Right lobe of liver (tissue), 6 donors: ENCODE measurements around the gene TBCD. TPM values are rescaled to one million over a fixed set of nuclear protein-coding genes. Genes with fewer than 3 reads are reported as not detected.

Experiments used
- ATAC-seq, 4 donors: fragments of 200-7000 bp; cut with Tn5 transposase; one replicate each; pipeline ENCODE4 v1.9.1; 2020; ENCODE audit warnings: mild to moderate bottlenecking in 4 of 4, moderate library complexity in 4 of 4
- DNase-seq, 3 donors: peaks; one replicate each; pipeline ENCODE4 v3.0.0-alpha.2; 2020
- H3K27ac ChIP-seq, 3 donors: fragments of 200-600 bp; one replicate each; pipeline ENCODE4 v1.8.0; 2022
- H3K27me3 ChIP-seq, 2 donors: fragments of 200-600 bp; one replicate each; pipeline ENCODE4 v1.8.0; 2022
- H3K36me3 ChIP-seq, 4 donors: fragments of 200-600 bp; sonication (generic) in 1 of 4; one replicate each; pipeline versions ENCODE4 v1.5.1 to v1.8.0; 2017 to 2022; ENCODE audit warnings: control low read depth in 1 of 4
- H3K4me1 ChIP-seq, 4 donors: fragments of 200-600 bp; sonication (generic) in 1 of 4; one replicate each; pipeline versions ENCODE4 v1.5.1 to v1.8.0; 2017 to 2022; ENCODE audit warnings: control low read depth in 1 of 4
- H3K4me3 ChIP-seq, 3 donors: fragments of 200-600 bp; one replicate each; pipeline ENCODE4 v1.8.0; 2022
- H3K9me3 ChIP-seq, 4 donors: fragments of 200-600 bp; sonication (generic) in 1 of 4; one replicate each; pipeline versions ENCODE4 v1.5.1 to v1.8.0; 2017 to 2022; ENCODE audit warnings: control low read depth in 1 of 4
- POLR2A ChIP-seq: fragments of 450-650 bp; IDR thresholded peaks from one replicate; pipeline ENCODE4 v1.6.1; 2017; ENCODE audit warnings: antibody characterized with exemption, mild to moderate bottlenecking
- WGBS: methylation state at CpG from one replicate; pipeline ENCODE4 v1.1.6; 2018; ENCODE audit warnings: low coverage, low lambda C conversion rate; ENCODE audit not compliant: insufficient coverage; ENCODE audit errors: missing lambda C conversion rate; 5-methylcytosine and 5-hydroxymethylcytosine counted together
- intact Hi-C, 2 donors: fragments of 100-400 bp; cut with DNase I; formaldehyde crosslinking; loops; one replicate each; pipeline versions ENCODE4 v1.11.2 to v1.14.1; 2022
- total RNA-seq, 6 experiments: library from RNA; depleted of rRNA in 2 of 6; stranded (reverse); fragments of >200 nt in 2 of 6; fragmentation: NEBNext Ultra II Directional in 3 of 6; extraction: Animal tissue kit (Norgen Biotek cat#: 25700) in 3 of 6; gene quantifications; one replicate each; pipeline versions ENCODE4 v1.1.0 to v1.2.4, GENCODE V29; 2016 to 2023
- TF ChIP-seq, protein P1 (sequence below), 4 donors: fragments of 200-600 bp in 3 of 4; fragments of 450-650 bp in 1 of 4; IDR thresholded peaks; one replicate each; pipeline versions ENCODE4 v1.5.1 to v1.8.0; 2016 to 2022; ENCODE audit warnings: antibody characterized with exemption in 4 of 4, mild to moderate bottlenecking in 2 of 4
- donor health status: DM: no; HTN: yes; CAD: no.
- donor health status: DM: no; HTN: no; CAD: no.
- donor health status: DM: no; HTN: no; CAD: no.
- donor health status: DM: no; HTN: yes; CAD: no.
- donor health status: DM: no; HTN: yes; CAD: no.

The TBCD gene
- total RNA-seq, 6 experiments from 2014 or later = 28.0 to 55.7 (median 41.3) TPM

DNA sequence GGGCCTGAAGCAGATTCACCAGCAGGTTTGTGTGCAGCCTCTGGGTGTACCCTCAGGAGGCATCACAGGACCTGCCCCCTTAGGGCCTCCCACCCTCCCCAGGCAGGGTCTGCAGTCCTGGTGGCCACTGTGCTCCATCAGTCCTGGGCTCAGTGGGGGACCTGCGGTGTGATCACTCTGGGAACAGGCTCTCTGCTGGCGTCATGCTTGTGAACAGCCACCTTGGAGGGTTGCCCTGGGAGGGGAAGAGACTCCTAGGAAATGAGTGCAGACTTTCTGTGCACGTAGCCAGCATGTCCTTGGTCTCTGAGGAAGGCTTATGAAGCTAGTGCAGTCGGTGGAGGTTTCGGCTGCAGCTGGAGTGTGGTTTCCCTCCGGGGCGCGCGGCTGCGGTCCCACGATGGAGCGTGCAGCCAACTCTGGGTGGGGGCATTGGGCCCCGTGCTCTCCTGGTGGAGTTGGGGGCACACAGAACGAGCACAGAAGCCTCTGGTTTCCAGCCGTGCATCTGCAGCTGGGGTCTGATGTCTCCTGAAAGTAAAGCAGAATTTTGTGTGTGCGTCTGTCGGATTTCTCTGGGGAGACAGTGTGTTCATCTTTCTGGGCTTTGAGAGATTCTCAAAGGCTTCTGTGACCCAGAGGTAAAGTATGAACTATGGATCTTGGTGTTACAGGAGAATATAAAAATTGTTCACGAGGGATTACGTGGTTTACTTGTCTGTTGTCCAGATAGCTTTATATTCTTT is 156.1 kb downstream of the TBCD start:
- Histone ChIP-seq H3K4me1 (no peaks in the 10 kb centered on the region), H3K4me3 (no peak overlapping the region), H3K27me3 (no peaks in the 10 kb centered on the region), H3K9me3 (no peaks in the 10 kb centered on the region), H3K27ac (no peak overlapping the region), H3K36me3 (peaks cover 0 to 4% (median 0%) of the 10 kb centered on the region in 4 donors)
- no peak for DNase-seq
- intact Hi-C loops = loop anchor here in 1 of 2 donors (10.0 kb wide), 1 partner anchor 123 kb away; no protein-coding TSS in a partner anchor
- TF ChIP-seq, protein P1, sequence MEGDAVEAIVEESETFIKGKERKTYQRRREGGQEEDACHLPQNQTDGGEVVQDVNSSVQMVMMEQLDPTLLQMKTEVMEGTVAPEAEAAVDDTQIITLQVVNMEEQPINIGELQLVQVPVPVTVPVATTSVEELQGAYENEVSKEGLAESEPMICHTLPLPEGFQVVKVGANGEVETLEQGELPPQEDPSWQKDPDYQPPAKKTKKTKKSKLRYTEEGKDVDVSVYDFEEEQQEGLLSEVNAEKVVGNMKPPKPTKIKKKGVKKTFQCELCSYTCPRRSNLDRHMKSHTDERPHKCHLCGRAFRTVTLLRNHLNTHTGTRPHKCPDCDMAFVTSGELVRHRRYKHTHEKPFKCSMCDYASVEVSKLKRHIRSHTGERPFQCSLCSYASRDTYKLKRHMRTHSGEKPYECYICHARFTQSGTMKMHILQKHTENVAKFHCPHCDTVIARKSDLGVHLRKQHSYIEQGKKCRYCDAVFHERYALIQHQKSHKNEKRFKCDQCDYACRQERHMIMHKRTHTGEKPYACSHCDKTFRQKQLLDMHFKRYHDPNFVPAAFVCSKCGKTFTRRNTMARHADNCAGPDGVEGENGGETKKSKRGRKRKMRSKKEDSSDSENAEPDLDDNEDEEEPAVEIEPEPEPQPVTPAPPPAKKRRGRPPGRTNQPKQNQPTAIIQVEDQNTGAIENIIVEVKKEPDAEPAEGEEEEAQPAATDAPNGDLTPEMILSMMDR (IDR thresholded peaks at IDR 0.05) = no peak
- WGBS = 78% methylated on average over 8 of the region's 19 CpGs
- ATAC-seq = no peak

DNA sequence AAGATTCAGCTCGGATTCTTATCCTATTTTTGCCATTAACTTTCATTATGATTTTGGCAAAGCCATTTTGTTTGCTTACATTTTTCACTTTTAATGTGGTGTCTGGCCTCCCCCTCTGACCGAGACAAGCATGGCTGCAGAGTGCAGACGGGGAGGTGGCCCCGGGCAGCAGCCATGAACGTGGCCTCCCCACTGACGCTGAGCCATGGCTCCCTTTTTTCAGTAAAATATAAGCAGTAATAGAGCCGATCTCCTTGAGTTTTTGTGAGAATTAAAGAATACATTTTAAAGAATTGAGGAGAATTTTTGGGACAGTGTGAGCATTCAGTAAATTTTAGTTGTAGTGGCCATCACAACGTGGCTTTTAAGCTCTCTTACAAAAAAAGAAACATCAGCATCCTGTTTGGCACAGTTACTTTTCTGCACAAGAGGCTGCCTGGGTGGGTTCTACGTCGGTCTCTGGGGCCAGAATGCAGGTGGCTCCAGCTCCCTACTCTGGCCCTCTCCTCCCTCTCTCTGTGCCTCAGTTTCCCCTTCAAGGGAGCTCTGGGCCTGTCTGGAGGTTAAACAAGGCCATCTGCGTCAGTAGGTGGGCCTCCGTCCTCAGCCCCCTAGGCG is 156.8 kb downstream of the TBCD start:
- Histone ChIP-seq H3K27me3 (no peaks in the 10 kb centered on the region), H3K4me1 (no peaks in the 10 kb centered on the region), H3K36me3 (peaks cover 0 to 4% (median 0%) of the 10 kb centered on the region in 4 donors), H3K27ac (no peak overlapping the region), H3K9me3 (no peaks in the 10 kb centered on the region), H3K4me3 (no peak overlapping the region)
- 84% methylated on average over 12 of the region's 13 CpGs for WGBS
- ATAC-seq = no peak
- TF ChIP-seq, protein P1 (IDR thresholded peaks at IDR 0.05) = no peak
- TF ChIP-seq POLR2A = no peak
- no peak for DNase-seq
- intact Hi-C loops = loop anchor here in 1 of 2 donors (10.0 kb wide), 1 partner anchor 124 kb away; no protein-coding TSS in a partner anchor

DNA sequence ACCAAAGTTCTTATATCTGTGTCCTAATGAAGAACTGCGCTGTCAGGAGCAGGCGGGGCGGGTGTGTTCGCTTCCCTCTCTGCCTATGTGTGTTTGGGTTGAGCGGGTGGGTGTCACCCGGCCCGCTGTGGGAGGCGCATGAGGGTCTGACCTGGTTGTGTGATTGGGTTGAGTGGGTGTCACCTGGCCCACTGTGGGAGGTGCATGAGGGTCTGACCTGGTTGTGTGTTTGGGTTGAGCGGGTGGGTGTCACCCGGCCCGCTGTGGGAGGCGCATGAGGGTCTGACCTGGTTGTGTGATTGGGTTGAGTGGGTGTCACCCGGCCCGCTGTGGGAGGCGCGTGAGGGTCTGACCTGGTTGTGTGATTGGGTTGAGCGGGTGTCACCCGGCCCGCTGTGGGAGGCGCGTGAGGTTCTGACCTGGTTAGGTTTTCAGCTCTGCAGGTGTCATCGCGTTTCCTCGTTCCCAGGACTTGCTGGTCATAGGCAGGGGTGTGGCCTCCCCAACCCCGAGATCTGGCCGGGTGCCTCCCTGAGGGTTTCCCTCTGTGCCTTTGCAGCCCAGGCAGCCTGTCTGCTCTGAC is 157.5 kb downstream of the TBCD start:
- no peak for TF ChIP-seq POLR2A
- TF ChIP-seq, protein P1 (IDR thresholded peaks at IDR 0.05) = no peak
- intact Hi-C loops = loop anchor here in 1 of 2 donors (10.0 kb wide), 1 partner anchor 125 kb away; no protein-coding TSS in a partner anchor
- no peak overlapping the region for H3K27ac ChIP-seq
- no peaks in the 10 kb centered on the region for H3K4me1 ChIP-seq
- 88% methylated on average over 9 of the region's 26 CpGs for WGBS
- DNase-seq (peak in 1 of 3 donors; percentile 17), ATAC-seq (no peak)
- no peaks in the 10 kb centered on the region for H3K27me3 ChIP-seq
- H3K9me3 ChIP-seq = no peaks in the 10 kb centered on the region
- H3K36me3 ChIP-seq = peaks cover 0 to 4% (median 0%) of the 10 kb centered on the region in 4 donors
- no peak overlapping the region for H3K4me3 ChIP-seq

DNA sequence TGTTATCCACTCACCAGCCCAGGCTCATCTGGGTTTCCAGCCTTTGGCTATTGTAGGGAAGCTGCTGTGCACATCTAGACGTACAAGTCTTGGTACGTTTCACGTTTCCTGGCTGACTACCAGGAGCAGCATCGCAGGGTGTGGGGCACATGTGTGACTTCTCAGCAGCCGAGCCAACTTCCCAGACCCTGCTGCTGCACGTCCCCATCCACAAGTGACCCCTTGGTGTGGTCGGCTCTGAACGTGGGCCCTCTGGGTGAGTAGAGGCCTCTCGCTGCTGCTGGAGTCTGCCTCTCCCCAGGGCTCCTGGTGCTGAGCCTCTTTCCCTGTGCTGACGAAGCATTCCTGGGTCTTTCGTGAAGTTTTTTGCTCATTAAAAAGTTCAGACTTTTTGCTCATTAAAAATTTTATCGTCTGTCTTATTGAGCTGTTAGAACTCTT is 158.2 kb downstream of the TBCD start:
- no peaks in the 10 kb centered on the region for H3K4me1 ChIP-seq
- ATAC-seq = no peak
- H3K9me3 ChIP-seq = no peaks in the 10 kb centered on the region
- peaks cover 0 to 4% (median 0%) of the 10 kb centered on the region in 4 donors for H3K36me3 ChIP-seq
- H3K4me3 ChIP-seq = no peak overlapping the region
- intact Hi-C loops = loop anchor here in 1 of 2 donors (10.0 kb wide), 1 partner anchor 125 kb away; no protein-coding TSS in a partner anchor
- no peak for TF ChIP-seq POLR2A
- TF ChIP-seq, protein P1 (IDR thresholded peaks at IDR 0.05) = no peak
- H3K27me3 ChIP-seq = no peaks in the 10 kb centered on the region
- WGBS = 81% methylated on average over 6 of the region's 12 CpGs
- no peak for DNase-seq
- H3K27ac ChIP-seq = no peak overlapping the region
